ENCODE data around the gene FOLR3. TPM values are rescaled to one million over a fixed set of nuclear protein-coding genes. Genes with fewer than 3 reads are reported as not detected.
"Not testable (repeated sequence)": the region's sequence is repeated elsewhere in the genome, so short reads cannot be mapped to it uniquely, and the experiment has no call there.

The FOLR3 gene
- not detected in 2 replicates for total RNA-seq (2014; rRNA removed)
- not detected for Bru-seq, nascent RNA
- percentile 10 among the genes with signal in this experiment for BruChase-seq, experiment 1, labeled RNA remaining after a 6-hour chase
- not detected for BruChase-seq, experiment 2, labeled RNA remaining after a 2-hour chase
- long read RNA-seq, result 0 reads

GRCh38 chr11:72135473-72135872 is at the start of gene FOLR3:
TSS of gene FOLR3 (plus strand) at chr11:72135725. CDS start at chr11:72135953, 228 bp downstream.
- H3K9me2 ChIP-seq (replicated peaks; ENCODE audit: low read length); H3K4me3 ChIP-seq (ENCODE audit: low read length); H3K36me3 ChIP-seq (ENCODE audit: low read depth, low read length); CTCF ChIA-PET; H3K79me2 ChIP-seq (ENCODE audit: low read length); H2AFZ ChIP-seq (ENCODE audit: low read length); H4K20me1 ChIP-seq (ENCODE audit: low read length); H3K27me3 ChIP-seq (ENCODE audit: low read length); intact Hi-C loops (cut with micrococcal nuclease); BruUV-seq (replicated peaks); H3K4me1 ChIP-seq (ENCODE audit: insufficient read depth, low read length); H3K9me3 ChIP-seq (ENCODE audit: low read length); H3F3A ChIP-seq (ENCODE audit: low read length, unreplicated experiment); H3K9ac ChIP-seq (ENCODE audit: low read length); POLR2A ChIA-PET (ENCODE audit: unreplicated experiment); H3K27ac ChIP-seq (ENCODE audit: low read length); ATAC-seq; DNase-seq; H3K4me2 ChIP-seq (ENCODE audit: low read length): not testable (repeated sequence)

- ATAC-seq (no peak), DNase-seq (no peak)
- Histone ChIP-seq H3K9ac (ENCODE audit: low read length) (no peak overlapping the region), H3K36me3 (ENCODE audit: low read depth, low read length) (peaks cover 5% of the 10 kb centered on the region; the same call in 1 of the 2 replicates), H4K20me1 (ENCODE audit: low read length) (no peaks in the 10 kb centered on the region), H3K9me2 (replicated peaks; ENCODE audit: low read length) (no peaks in the 10 kb centered on the region), H3K27ac (ENCODE audit: low read length) (no peak overlapping the region), H3K9me3 (ENCODE audit: low read length) (no peaks in the 10 kb centered on the region), H3K4me2 (ENCODE audit: low read length) (no peak overlapping the region), H3K79me2 (ENCODE audit: low read length) (no peaks in the 10 kb centered on the region), H3K4me1 (ENCODE audit: insufficient read depth, low read length) (no peaks in the 10 kb centered on the region), H3K4me3 (ENCODE audit: low read length) (no peak overlapping the region), H2AFZ (ENCODE audit: low read length) (no peak overlapping the region), H3K27me3 (ENCODE audit: low read length) (no peaks in the 10 kb centered on the region), H3F3A (ENCODE audit: low read length, unreplicated experiment) (no peaks in the 10 kb centered on the region)
- intact Hi-C loops (cut with micrococcal nuclease), result no loop called here
- POLR2A ChIA-PET (ENCODE audit: unreplicated experiment), result no interaction called here
- BruUV-seq (replicated peaks), result no TSS peak
- CTCF ChIA-PET, result no interaction called here
- TF ChIP-seq EZH2 (IDR thresholded peaks at IDR 0.05; ENCODE audit: low read length, unreplicated experiment) (no peak), EZH2phosphoT487 (IDR thresholded peaks at IDR 0.05; ENCODE audit: borderline replicate concordance, low read length) (no peak), CTCF (conservative IDR thresholded peaks at IDR 0.05; ENCODE audit: low read depth, low read length) (no peak)
Observed at GRCh38 chr11:72088076-72088808, 47.3 kb upstream of the FOLR3 start.

- Histone ChIP-seq H3K4me3 (ENCODE audit: low read length) (no peak overlapping the region), H3K36me3 (ENCODE audit: low read depth, low read length) (peaks cover 12% of the 10 kb centered on the region; the same call in 1 of the 2 replicates), H3F3A (ENCODE audit: low read length, unreplicated experiment) (no peaks in the 10 kb centered on the region), H3K27me3 (ENCODE audit: low read length) (no peaks in the 10 kb centered on the region), H3K4me2 (ENCODE audit: low read length) (no peak overlapping the region), H3K9me2 (replicated peaks; ENCODE audit: low read length) (no peaks in the 10 kb centered on the region), H3K27ac (ENCODE audit: low read length) (no peak overlapping the region), H2AFZ (ENCODE audit: low read length) (no peak overlapping the region), H4K20me1 (ENCODE audit: low read length) (no peaks in the 10 kb centered on the region), H3K9me3 (ENCODE audit: low read length) (no peaks in the 10 kb centered on the region), H3K4me1 (ENCODE audit: insufficient read depth, low read length) (no peaks in the 10 kb centered on the region), H3K9ac (ENCODE audit: low read length) (no peak overlapping the region), H3K79me2 (ENCODE audit: low read length) (no peaks in the 10 kb centered on the region)
- BruUV-seq (replicated peaks), result no TSS peak
- DNase-seq (peak; percentile 80), ATAC-seq (peak; percentile 90)
- ChIA-PET POLR2A (ENCODE audit: unreplicated experiment) (no interaction called here), CTCF (interaction anchor here (0.6 to 1.8 kb wide), 4 partner anchors 9 to 66 kb away, joined by 4 to 23 read pairs (median 7); no protein-coding TSS in a partner anchor)
- no peak for TF ChIP-seq EZH2 (IDR thresholded peaks at IDR 0.05; ENCODE audit: low read length, unreplicated experiment)
- peak; percentile 93 for TF ChIP-seq CTCF (conservative IDR thresholded peaks at IDR 0.05; ENCODE audit: low read depth, low read length)
- intact Hi-C loops (cut with micrococcal nuclease), result loop anchor here (1.0 kb wide), 1 partner anchor 66 kb away; no protein-coding TSS in a partner anchor
Observed at GRCh38 chr11:72091292-72091691, 44.2 kb upstream of the FOLR3 start.

Measured in PC-3 (cell line).